Hippocampal formation (tissue), 2 donors: ENCODE results near the gene MAP2K7.
"Not testable (repeated sequence)": the region's sequence is repeated elsewhere in the genome, so short reads cannot be mapped to it uniquely, and the experiment has no call there.

Experiments used
- DNase-seq, 2 donors: peaks; one replicate each; lab custom pipeline; 2025; lab: John Stamatoyannopoulos, UW

Gene MAP2K7

GRCh38 chr19:7883105-7883504 lies 20.6 kb upstream of the MAP2K7 start:
- DNase-seq, result no peak

- DNase-seq, result no peak
Measured at GRCh38 chr19:7883796-7884570, 19.7 kb upstream of the MAP2K7 start.

GRCh38 chr19:7885818-7886217 lies 17.9 kb upstream of the MAP2K7 start:
- no peak for DNase-seq

- no peak for DNase-seq
Measured at GRCh38 chr19:7887408-7888144, 16.1 kb upstream of the MAP2K7 start.

- DNase-seq, result no peak
Measured at GRCh38 chr19:7888145-7888825, 15.4 kb upstream of the MAP2K7 start, which contains the start of gene LRRC8E. LRRC8E (plus strand) TSS chr19:7888510; CDS start chr19:7895604, 7,094 bp downstream.

GRCh38 chr19:7888826-7889217 lies 14.9 kb upstream of the MAP2K7 start:
- no peak for DNase-seq

- not testable (repeated sequence) for DNase-seq
Measured at GRCh38 chr19:7893362-7894101, 10.1 kb upstream of the MAP2K7 start.

GRCh38 chr19:7894612-7895309 lies 8.9 kb upstream of the MAP2K7 start:
- no peak for DNase-seq

- no peak for DNase-seq
Measured at GRCh38 chr19:7895565-7895964, 8.1 kb upstream of the MAP2K7 start.

GRCh38 chr19:7897292-7897691 lies 6.4 kb upstream of the MAP2K7 start:
- DNase-seq, result no peak

GRCh38 chr19:7898967-7899366 lies 4.7 kb upstream of the MAP2K7 start:
- no peak for DNase-seq

GRCh38 chr19:7899751-7900378 lies 3.8 kb upstream of the MAP2K7 start:
- no peak for DNase-seq

- no peak for DNase-seq
Measured at GRCh38 chr19:7900401-7900870, 3.2 kb upstream of the MAP2K7 start.

GRCh38 chr19:7900931-7901330 lies 2.7 kb upstream of the MAP2K7 start:
- no peak for DNase-seq

GRCh38 chr19:7901337-7901736 lies 2.3 kb upstream of the MAP2K7 start:
- DNase-seq, result no peak

- DNase-seq, result no peak
Measured at GRCh38 chr19:7902796-7903243, 857 bp upstream of the MAP2K7 start.

GRCh38 chr19:7904074-7905020 lies 670 bp downstream of the MAP2K7 start:
- no peak for DNase-seq

GRCh38 chr19:7905268-7905667 lies 1.6 kb downstream of the MAP2K7 start:
- no peak for DNase-seq

- no peak for DNase-seq
Measured at GRCh38 chr19:7905859-7906258, 2.2 kb downstream of the MAP2K7 start.
